Mucosa of descending colon (tissue), 3 donors: Measurements from ENCODE around the gene APLP1. TPM values are rescaled to one million over a fixed set of nuclear protein-coding genes. Genes with fewer than 3 reads are reported as not detected.
"Not testable (repeated sequence)": the region's sequence is repeated elsewhere in the genome, so short reads cannot be mapped to it uniquely, and the experiment has no call there.

ENCODE experiments used
- ATAC-seq: fragments of 200-7000 bp; cut with Tn5 transposase; one replicate; pipeline ENCODE4 v1.9.1; 2020; ENCODE audit warnings: mild to moderate bottlenecking, moderate library complexity
- DNase-seq, 3 donors: peaks; one replicate each; pipeline ENCODE4 v3.0.0-alpha.2; 2020
- H3K36me3 ChIP-seq: fragments of 200-600 bp; one replicate; pipeline ENCODE4 v1.8.0; 2021; ENCODE audit warnings: low read depth, mild to moderate bottlenecking
- H3K4me1 ChIP-seq: fragments of 200-600 bp; one replicate; pipeline ENCODE4 v1.8.0; 2021; ENCODE audit warnings: low read depth, mild to moderate bottlenecking
- H3K4me3 ChIP-seq: fragments of 200-600 bp; one replicate; pipeline ENCODE4 v1.8.0; 2021; ENCODE audit warnings: mild to moderate bottlenecking
- H3K9me3 ChIP-seq: fragments of 200-600 bp; one replicate; pipeline ENCODE4 v1.8.0; 2021; ENCODE audit warnings: mild to moderate bottlenecking
- intact Hi-C, 2 donors: fragments of 100-400 bp; cut with DNase I in 1 of 2; cut with micrococcal nuclease in 1 of 2; formaldehyde crosslinking; loops; one replicate each; pipeline versions ENCODE4 v1.11.0 to v1.11.1; 2022; cut with DNase I, micrococcal nuclease
- total RNA-seq, 3 donors: library from RNA; stranded (reverse); fragmentation: NEBNext Ultra II Directional in 2 of 3; extraction: Animal tissue kit (Norgen Biotek cat#: 25700) in 2 of 3; gene quantifications; one replicate each; pipeline versions ENCODE4 v1.2.1 to v1.2.4, GENCODE V29; 2021 to 2023
- TF ChIP-seq, protein P1 (sequence below): fragments of 200-600 bp; IDR thresholded peaks from one replicate; pipeline ENCODE4 v1.8.0; 2022; ENCODE audit warnings: antibody characterized with exemption, mild to moderate bottlenecking
- donor health status: DM: no; HTN: no; CAD: no; lungs with moderate emphysema.
- donor health status: DM: no; HTN: no; CAD: no.
- donor health status: DM: no; HTN: yes; CAD: no.

Gene APLP1
- total RNA-seq, 3 donors from 2014 or later, result 1.6 to 13.2 (median 1.9) TPM

DNA sequence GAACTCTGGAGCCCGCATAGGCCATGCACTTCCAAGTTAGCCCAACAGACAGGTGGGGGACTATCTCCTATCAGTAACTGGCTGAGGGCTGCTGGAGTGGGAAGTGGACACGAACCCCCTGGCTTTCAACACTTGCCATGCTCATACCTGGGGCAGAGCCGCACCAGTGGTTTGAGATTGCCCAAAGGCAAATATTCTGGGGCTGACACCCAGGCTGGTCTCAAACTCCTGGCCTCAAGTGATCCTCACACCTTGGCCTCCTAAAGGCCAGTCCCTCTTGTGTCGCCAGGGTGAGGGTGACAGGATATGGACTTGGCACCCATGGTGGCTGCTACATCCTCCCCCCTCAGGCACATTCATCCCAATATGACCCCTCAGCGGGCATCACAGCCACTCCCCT is 18.8 kb downstream of the APLP1 start:
- intact Hi-C loops, result loop anchor here in 1 of 2 donors (10.0 kb wide), 1 partner anchor 48 kb away; the partner anchor contains the start of gene LRFN3

DNA sequence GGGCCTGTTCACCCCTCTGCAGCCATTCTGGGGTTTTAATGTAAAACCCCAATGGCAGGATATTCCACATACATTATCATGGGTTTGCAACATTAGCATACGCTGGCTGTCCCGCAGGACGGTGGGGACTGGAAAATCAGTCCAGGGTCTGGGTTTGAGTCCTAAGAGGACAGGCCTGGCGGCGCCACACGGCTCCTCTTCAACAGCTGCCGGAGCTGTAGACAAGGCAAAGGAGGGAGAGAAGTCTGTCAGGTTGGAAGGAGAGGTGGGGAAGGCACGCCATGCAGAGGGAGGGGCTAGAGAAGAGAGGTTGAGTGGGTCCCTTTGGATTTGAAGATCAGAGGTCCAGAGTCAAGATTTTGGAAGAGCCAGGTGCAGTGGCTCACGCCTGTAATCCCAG is 20.0 kb downstream of the APLP1 start:
- Histone ChIP-seq H3K9me3 (no peaks in the 10 kb centered on the region), H3K4me1 (no peaks in the 10 kb centered on the region), H3K36me3 (no peaks in the 10 kb centered on the region), H3K4me3 (no peak overlapping the region)
- DNase-seq, result no peak
- no peak for ATAC-seq
- intact Hi-C loops, result loop anchor here in 1 of 2 donors (10.0 kb wide), 1 partner anchor 46 kb away; the partner anchor contains the start of gene LRFN3
- TF ChIP-seq, protein P1, sequence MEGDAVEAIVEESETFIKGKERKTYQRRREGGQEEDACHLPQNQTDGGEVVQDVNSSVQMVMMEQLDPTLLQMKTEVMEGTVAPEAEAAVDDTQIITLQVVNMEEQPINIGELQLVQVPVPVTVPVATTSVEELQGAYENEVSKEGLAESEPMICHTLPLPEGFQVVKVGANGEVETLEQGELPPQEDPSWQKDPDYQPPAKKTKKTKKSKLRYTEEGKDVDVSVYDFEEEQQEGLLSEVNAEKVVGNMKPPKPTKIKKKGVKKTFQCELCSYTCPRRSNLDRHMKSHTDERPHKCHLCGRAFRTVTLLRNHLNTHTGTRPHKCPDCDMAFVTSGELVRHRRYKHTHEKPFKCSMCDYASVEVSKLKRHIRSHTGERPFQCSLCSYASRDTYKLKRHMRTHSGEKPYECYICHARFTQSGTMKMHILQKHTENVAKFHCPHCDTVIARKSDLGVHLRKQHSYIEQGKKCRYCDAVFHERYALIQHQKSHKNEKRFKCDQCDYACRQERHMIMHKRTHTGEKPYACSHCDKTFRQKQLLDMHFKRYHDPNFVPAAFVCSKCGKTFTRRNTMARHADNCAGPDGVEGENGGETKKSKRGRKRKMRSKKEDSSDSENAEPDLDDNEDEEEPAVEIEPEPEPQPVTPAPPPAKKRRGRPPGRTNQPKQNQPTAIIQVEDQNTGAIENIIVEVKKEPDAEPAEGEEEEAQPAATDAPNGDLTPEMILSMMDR, result no peak

More for the DNA sequence above, 18.8 kb downstream of the APLP1 start:
- TF ChIP-seq, protein P1, result no peak
- H3K9me3 ChIP-seq, result no peaks in the 10 kb centered on the region
- H3K4me1 ChIP-seq, result no peaks in the 10 kb centered on the region
- no peak for ATAC-seq
- H3K36me3 ChIP-seq, result no peaks in the 10 kb centered on the region
- H3K4me3 ChIP-seq, result no peak overlapping the region
- no peak for DNase-seq

DNA sequence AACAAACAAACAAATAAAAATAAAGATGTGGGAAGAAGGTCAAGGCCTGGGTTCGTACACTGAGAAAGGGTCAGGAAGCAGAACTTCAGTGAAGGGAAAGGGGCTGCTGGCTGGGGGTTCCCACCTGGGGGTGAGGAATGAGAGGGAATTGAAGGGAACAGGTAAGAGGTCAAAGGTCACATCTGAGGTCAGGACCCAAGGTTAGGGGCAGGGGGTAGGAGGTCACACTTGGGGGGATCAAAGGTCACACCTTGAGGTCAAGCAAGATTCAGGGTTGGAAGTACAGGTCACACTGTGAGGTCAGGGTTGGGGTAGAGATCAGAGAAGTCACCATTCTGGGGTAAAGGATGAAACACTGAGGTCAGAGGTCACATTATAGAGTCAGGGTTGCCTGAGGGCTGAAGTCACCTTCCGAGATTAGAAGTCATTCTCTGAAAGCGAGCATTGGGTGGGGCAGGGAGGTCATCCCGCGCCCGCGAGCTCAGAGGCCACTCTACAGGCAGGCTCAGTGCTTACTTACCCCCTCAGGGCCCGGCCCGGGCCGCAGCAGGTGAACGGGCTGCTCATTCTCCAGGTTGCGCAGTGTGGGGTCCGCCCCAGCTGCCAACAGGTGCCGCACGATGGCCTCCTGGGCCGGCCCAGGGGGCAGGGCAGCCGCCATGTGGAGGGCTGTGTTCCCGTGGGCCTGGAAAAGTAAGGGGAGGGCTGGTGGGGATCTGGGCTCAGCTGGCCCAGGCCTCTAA is 21.2 kb downstream of the APLP1 start:
- H3K36me3 ChIP-seq, result no peaks in the 10 kb centered on the region
- no peak for ATAC-seq
- no peaks in the 10 kb centered on the region for H3K4me1 ChIP-seq
- intact Hi-C loops, result loop anchor here in 1 of 2 donors (10.0 kb wide), 1 partner anchor 45 kb away; the partner anchor contains the start of gene LRFN3
- TF ChIP-seq, protein P1, result no peak
- no peak overlapping the region for H3K4me3 ChIP-seq
- no peak for DNase-seq
- no peaks in the 10 kb centered on the region for H3K9me3 ChIP-seq

DNA sequence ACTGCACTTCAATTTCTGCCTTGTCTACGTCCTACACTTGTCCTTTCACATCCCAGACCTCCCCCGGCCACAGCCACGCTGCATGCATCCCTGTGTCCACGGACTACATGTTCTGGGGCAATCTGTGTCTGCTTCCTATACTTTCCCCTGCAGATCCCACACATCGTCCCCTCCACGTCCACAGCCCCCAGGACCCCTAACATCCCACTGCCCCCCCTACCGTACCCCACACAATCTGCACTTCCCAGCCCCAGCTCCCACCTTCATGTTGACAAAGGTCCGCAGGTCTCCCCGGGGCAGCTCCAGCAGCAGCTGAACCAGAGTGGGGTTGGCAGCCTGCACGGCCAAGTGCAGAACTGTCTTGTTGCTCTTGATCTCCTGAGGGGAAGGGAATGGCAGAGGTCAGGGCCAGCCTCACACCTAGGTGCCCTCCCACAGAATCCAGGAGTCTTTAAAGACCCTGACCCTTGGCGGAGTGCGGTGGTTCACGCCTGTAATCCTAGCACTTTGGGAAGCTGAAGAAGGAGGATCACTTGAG is 21.8 kb downstream of the APLP1 start:
- ATAC-seq (no peak), DNase-seq (no peak)
- Histone ChIP-seq H3K4me3 (no peak overlapping the region), H3K36me3 (no peaks in the 10 kb centered on the region), H3K9me3 (no peaks in the 10 kb centered on the region), H3K4me1 (no peaks in the 10 kb centered on the region)
- TF ChIP-seq, protein P1, result no peak
- intact Hi-C loops, result no loop called here

DNA sequence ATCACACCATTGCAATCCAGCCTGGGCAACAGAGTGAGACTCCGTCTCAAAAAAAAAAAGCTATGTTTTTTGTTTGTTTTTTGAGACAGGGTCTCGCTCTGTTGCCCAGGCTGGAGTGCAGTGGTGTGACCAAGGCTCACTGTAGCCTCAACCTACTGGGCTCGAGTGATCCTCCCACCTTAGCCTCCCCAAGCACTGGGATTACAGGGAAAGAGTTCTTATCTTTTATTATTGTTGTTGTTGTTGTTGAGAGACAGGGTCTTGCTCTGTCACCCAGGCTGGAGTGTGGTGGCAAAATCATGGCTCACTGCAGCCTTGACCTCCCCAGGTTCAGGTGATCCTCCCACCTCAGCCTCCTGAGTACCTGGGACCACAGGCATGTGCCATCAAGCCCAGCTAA is 23.4 kb downstream of the APLP1 start:
- H3K4me3 ChIP-seq, intact Hi-C loops, H3K36me3 ChIP-seq, H3K4me1 ChIP-seq, H3K9me3 ChIP-seq, DNase-seq, ATAC-seq: not testable (repeated sequence)

DNA sequence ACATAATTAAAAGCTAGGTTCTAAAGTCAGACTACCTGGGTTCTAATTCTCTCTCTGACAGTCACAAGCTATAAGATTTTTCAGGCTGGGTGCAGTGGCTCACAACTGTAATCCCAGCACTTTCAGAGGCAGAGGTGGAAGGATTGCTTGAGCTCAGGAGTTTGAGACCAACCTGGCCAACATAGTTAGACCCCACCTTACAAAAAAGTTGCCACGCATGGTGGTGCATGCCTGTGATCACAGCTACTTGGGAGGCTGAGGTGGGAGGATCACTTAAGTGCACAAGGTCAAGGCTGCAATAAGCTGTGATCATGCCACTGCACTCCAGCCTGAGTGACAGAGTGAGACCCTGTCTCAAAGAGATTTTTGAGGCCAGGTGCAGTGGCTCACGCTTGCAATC is 26.0 kb downstream of the APLP1 start:
- intact Hi-C loops, result no loop called here
- no peak for DNase-seq
- no peak for ATAC-seq
- Histone ChIP-seq H3K4me1 (peaks cover 9% of the 10 kb centered on the region), H3K4me3 (no peak overlapping the region), H3K36me3 (no peaks in the 10 kb centered on the region), H3K9me3 (no peaks in the 10 kb centered on the region)
- TF ChIP-seq, protein P1, result no peak
